SK-N-MC (cell line): Measurements from ENCODE around the gene HMMR.
A peak's percentile ranks its signal among the peaks of the same experiment; 100 is the strongest.
"Not testable (repeated sequence)": the region's sequence is repeated elsewhere in the genome, so short reads cannot be mapped to it uniquely, and the experiment has no call there.

Experiments used
- DNase-seq: peaks from one replicate; pipeline ENCODE4 v3.0.0-alpha.2; 2011; ENCODE audit warnings: low read depth, low spot score
- H3K27ac ChIP-seq: fragments of 200-600 bp; sonication (generic); 2 replicates; pipeline ENCODE4 v1.5.1; 2016; ENCODE audit warnings: mixed run types
- H3K36me3 ChIP-seq: fragments of 200-600 bp; sonication (generic); 2 replicates; pipeline ENCODE4 v1.6.1; 2017; ENCODE audit warnings: antibody characterized with exemption, low read length, mixed read lengths; ENCODE audit not compliant: insufficient read depth
- H3K4me3 ChIP-seq: fragments of 200-600 bp; sonication (generic); 2 replicates; pipeline ENCODE4 v1.5.1; 2016
- H3K9ac ChIP-seq: fragments of 200-600 bp; sonication (generic); 2 replicates; pipeline ENCODE4 v1.8.0; 2017; ENCODE audit warnings: mixed run types, mixed read lengths; ENCODE audit not compliant: insufficient read length
- H3K9me3 ChIP-seq: fragments of 200-600 bp; sonication (generic); 2 replicates; pipeline ENCODE4 v1.6.1; 2017; ENCODE audit warnings: low read depth, mild to moderate bottlenecking, antibody characterized with exemption, low read length, moderate library complexity, mixed read lengths
- EZH2 ChIP-seq: fragments of 200-600 bp; sonication (generic); IDR thresholded peaks from one replicate; pipeline ENCODE4 v1.6.1; 2017; ENCODE audit warnings: antibody characterized with exemption
- FOXP2 ChIP-seq: optimal IDR thresholded peaks from 2 replicates; pipeline ENCODE3; 2011; ENCODE audit warnings: mild to moderate bottlenecking, moderate library complexity; ENCODE audit not compliant: insufficient read depth; ENCODE audit errors: extremely low read length, control extremely low read depth
- POLR2AphosphoS5 ChIP-seq: IDR thresholded peaks from 2 replicates; pipeline ENCODE4 v1.6.1; 2012; ENCODE audit warnings: mild to moderate bottlenecking, low read depth, low read length, borderline replicate concordance

Gene HMMR

DNA sequence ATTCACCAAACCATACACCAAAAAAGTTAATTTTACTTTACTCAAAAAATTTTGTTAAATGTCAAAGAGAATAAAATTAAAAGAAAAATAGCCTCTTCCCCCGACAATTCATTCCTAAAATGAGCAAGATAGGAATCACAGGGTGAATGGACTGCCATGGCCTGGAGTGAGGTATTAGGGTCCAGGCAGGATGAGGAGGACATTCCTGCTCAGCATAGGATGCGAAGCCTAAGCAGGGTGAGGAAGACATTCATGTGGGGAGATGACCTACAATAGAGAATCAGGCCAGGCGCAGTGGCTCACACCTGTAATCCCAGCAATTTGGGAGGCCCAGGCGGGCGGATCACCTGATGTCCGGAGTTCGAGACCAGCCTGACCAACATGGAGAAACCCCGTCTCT is 8.9 kb upstream of the HMMR start:
- Histone ChIP-seq H3K4me3 (no peak overlapping the region), H3K9ac (no peak overlapping the region), H3K36me3 (peaks cover 89% of the 10 kb centered on the region), H3K27ac (no peak overlapping the region), H3K9me3 (no peaks in the 10 kb centered on the region)
- no peak for DNase-seq
- TF ChIP-seq EZH2 (no peak), FOXP2 (no peak), POLR2AphosphoS5 (no peak)

- DNase-seq: no peak
- Histone ChIP-seq H3K27ac (peak overlapping the region; percentile 56), H3K9ac (peak overlapping the region; percentile 19), H3K4me3 (no peak overlapping the region), H3K9me3 (no peaks in the 10 kb centered on the region), H3K36me3 (peaks cover 72% of the 10 kb centered on the region)
- TF ChIP-seq FOXP2 (no peak), POLR2AphosphoS5 (no peak)
Measured at GRCh38 chr5:163453705-163454104, 6.7 kb upstream of the HMMR start.

DNA sequence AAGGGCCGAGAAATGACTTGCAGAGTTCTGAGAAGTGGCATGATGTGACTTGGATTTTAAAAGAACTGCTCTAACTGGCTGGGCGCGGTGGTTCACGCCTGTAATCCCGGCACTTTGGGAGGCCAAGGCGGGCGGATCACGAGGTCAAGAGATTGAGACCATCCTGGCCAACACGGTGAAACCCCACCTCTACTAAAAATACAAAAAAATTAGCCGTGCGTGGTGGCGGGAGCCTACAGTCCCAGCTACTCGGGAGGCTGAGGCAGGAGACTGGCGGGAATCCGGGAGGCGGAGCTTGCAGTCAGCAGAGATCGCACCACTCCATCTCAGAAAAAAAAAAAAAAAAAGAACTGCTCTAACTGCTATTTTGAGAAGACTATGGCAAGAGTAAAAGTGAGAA is 5.0 kb upstream of the HMMR start:
- H3K9ac ChIP-seq, H3K4me3 ChIP-seq, H3K27ac ChIP-seq, DNase-seq, H3K9me3 ChIP-seq: not testable (repeated sequence)
- H3K36me3 ChIP-seq: peaks cover 56% of the 10 kb centered on the region

GRCh38 chr5:163456029-163456589 is 4.3 kb upstream of the HMMR start:
- peaks cover 49% of the 10 kb centered on the region for H3K36me3 ChIP-seq
- DNase-seq: no peak
- 0 out of 2 replicates have a peak overlapping the region, but pooled peaks have one; percentile 2 for H3K4me3 ChIP-seq
- peak overlapping the region; percentile 67; the same call in 1 of the 2 replicates for H3K27ac ChIP-seq
- H3K9me3 ChIP-seq: no peaks in the 10 kb centered on the region
- TF ChIP-seq POLR2AphosphoS5: no peak
- no peak for TF ChIP-seq FOXP2
- TF ChIP-seq EZH2: no peak
- H3K9ac ChIP-seq: no peak overlapping the region

GRCh38 chr5:163456840-163457239 is 3.6 kb upstream of the HMMR start:
- H3K36me3 ChIP-seq: peaks cover 45% of the 10 kb centered on the region
- H3K27ac ChIP-seq: peak overlapping the region; percentile 67; the same call in 1 of the 2 replicates
- no peak overlapping the region for H3K4me3 ChIP-seq
- TF ChIP-seq FOXP2 (no peak), EZH2 (no peak)
- no peak overlapping the region for H3K9ac ChIP-seq
- no peaks in the 10 kb centered on the region for H3K9me3 ChIP-seq
- no peak for DNase-seq

DNA sequence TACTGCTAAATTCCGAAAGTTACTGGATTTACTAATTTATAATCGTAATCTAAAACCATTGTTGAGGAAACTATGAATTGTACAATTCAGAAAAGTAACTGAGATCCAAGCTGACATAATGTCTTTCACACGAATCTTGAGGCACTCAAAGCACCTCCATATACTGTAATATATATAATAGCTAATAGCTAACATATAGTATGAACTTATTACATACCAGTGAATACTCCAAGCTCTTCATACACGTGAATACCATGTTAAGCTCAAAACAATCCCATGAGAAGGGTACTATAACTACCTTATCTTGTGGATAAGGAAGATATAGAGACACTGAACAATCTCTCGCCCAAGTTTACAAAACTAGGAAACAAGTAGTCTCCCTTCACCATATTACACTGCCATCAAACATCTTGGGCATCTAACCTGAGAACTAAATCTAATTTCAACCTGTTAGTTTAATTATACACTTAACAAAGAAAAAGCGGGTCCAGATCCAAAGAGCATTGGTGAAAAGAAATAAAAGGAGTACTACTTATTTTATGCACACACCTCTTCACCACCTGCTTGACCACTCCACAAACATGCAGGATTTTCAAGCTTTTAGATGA is 1.6 kb upstream of the HMMR start:
- DNase-seq: no peak
- H3K27ac ChIP-seq: peak overlapping the region; percentile 100
- no peak for TF ChIP-seq FOXP2
- no peak for TF ChIP-seq EZH2
- TF ChIP-seq POLR2AphosphoS5: no peak

DNA sequence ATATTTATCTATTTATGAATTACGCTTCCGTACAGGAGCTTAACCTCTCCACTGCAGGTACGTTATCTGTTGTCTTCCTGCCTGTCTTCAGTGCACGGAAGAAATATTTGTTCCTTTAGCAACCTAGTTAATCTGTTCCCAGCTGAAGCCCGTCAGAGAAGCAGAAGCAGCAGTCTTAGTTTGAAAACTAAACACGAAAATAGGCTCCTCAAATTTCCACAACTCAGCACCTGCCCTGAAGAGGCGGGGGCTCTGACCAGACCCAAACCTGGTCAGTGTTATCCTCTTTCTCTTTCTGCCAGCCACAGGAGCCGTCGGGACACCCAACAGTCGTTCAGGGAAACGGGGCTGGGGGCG is 992 bp upstream of the HMMR start:
- no peak for TF ChIP-seq FOXP2
- no peak for TF ChIP-seq POLR2AphosphoS5
- TF ChIP-seq EZH2: no peak
- no peak for DNase-seq
- no peaks in the 10 kb centered on the region for H3K9me3 ChIP-seq
- H3K4me3 ChIP-seq: peak overlapping the region; percentile 94
- H3K27ac ChIP-seq: peak overlapping the region; percentile 100
- peak overlapping the region; percentile 99 for H3K9ac ChIP-seq
- H3K36me3 ChIP-seq: peaks cover 31% of the 10 kb centered on the region

More for the DNA sequence above, 1.6 kb upstream of the HMMR start:
- Histone ChIP-seq H3K9ac (peak overlapping the region; percentile 99), H3K4me3 (peak overlapping the region; percentile 94), H3K9me3 (no peaks in the 10 kb centered on the region), H3K36me3 (peaks cover 28% of the 10 kb centered on the region)

- no peaks in the 10 kb centered on the region for H3K9me3 ChIP-seq
- DNase-seq: peak; percentile 97
Measured at GRCh38 chr5:163459819-163460561, 442 bp upstream of the HMMR start, which contains the start of gene NUDCD2. Gene NUDCD2, minus strand, starts transcription at chr5:163460102. Its CDS starts 52 bp downstream, at chr5:163460050.

More at GRCh38 chr5:163459819-163460561, 442 bp upstream of the HMMR start, which contains the start of gene NUDCD2:
- no peak for TF ChIP-seq FOXP2
- TF ChIP-seq POLR2AphosphoS5: peak; percentile 98
- no peak for TF ChIP-seq EZH2
- Histone ChIP-seq H3K4me3 (peak within 1 kb of the TSS; percentile 94), H3K9ac (peak within 1 kb of the TSS; percentile 99), H3K36me3 (peaks cover 31% of the 10 kb centered on the region), H3K27ac (peak within 1 kb of the TSS; percentile 100)
